ENCODE measurements around the gene USP22.

DNA sequence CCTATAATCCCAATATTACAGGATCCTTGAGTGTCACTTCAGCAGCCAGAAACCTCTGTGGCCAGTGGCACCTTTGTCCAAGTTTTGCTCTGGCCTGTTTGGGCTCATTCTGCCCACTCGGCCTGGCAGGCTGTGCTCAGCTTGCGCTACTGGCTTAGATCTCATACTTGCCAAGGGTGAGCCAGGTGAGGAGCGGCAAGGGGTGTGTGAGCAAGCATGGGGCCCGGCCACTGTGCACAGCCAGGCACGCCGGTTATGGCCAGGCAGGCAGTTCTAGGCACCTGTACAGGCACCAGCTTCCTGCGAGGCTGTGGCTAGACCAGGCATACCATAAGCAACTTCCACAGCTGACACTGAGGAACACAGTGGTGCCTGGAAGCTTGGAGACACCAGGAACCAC is 16.9 kb upstream of the USP22 start:
- TF ChIP-seq POLR2A (IDR thresholded peaks at IDR 0.05; ENCODE audit: low read depth, low read length) (no peak), POLR2AphosphoS5 (IDR thresholded peaks at IDR 0.05; ENCODE audit: low read depth, low read length) (no peak)

All from GM12892 (cell line).